Aorta (tissue), 5 donors: ENCODE data around the gene MYOD1. TPM values are rescaled to one million over a fixed set of nuclear protein-coding genes. Genes with fewer than 3 reads are reported as not detected.

Experiments used
- ATAC-seq: fragments of 200-7000 bp; cut with Tn5 transposase; one replicate; pipeline ENCODE4 v1.9.1; 2022; ENCODE audit warnings: moderate library complexity; ENCODE audit not compliant: low FRiP score
- DNase-seq, 2 donors: peaks; one replicate each; pipeline ENCODE4 v3.0.0-alpha.2; 2020
- H3K27ac ChIP-seq, 2 donors: one replicate each; pipeline ENCODE4 v1.5.1; 2013; ENCODE audit warnings: low read length in 2 of 2, mild to moderate bottlenecking in 2 of 2, moderate library complexity in 2 of 2, control low read depth in 1 of 2, inconsistent platforms in 1 of 2, low read depth in 1 of 2
- H3K27me3 ChIP-seq, 2 donors: one replicate each; pipeline ENCODE4 v1.6.1; 2013; ENCODE audit warnings: control low read depth in 1 of 2, low read length in 1 of 2, mild to moderate bottlenecking in 1 of 2, moderate library complexity in 1 of 2; ENCODE audit not compliant: insufficient read depth in 2 of 2, control insufficient read depth in 1 of 2
- H3K36me3 ChIP-seq, 2 donors: one replicate each; pipeline ENCODE4 v1.6.1; 2013; ENCODE audit warnings: control low read depth in 1 of 2, low read length in 1 of 2, mild to moderate bottlenecking in 1 of 2; ENCODE audit not compliant: insufficient read depth in 2 of 2, control insufficient read depth in 1 of 2
- H3K4me1 ChIP-seq, 2 donors: one replicate each; pipeline ENCODE4 v1.6.1; 2013; ENCODE audit warnings: low read length in 2 of 2, control low read depth in 1 of 2, mild to moderate bottlenecking in 1 of 2, moderate library complexity in 1 of 2; ENCODE audit not compliant: insufficient read depth in 2 of 2, control insufficient read depth in 1 of 2
- H3K4me3 ChIP-seq, 2 donors: one replicate each; pipeline ENCODE4 v1.5.1; 2013; ENCODE audit warnings: low read length in 2 of 2, control low read depth in 1 of 2, mild to moderate bottlenecking in 1 of 2
- H3K9me3 ChIP-seq: one replicate; pipeline ENCODE4 v1.6.1; 2013; ENCODE audit warnings: mild to moderate bottlenecking, low read length; ENCODE audit not compliant: control insufficient read depth
- WGBS, 2 donors: extraction: QIAGEN DNeasy Blood & Tissue Kit; methylation state at CpG; one replicate each; pipeline ENCODE4 v1.1.7; 2013; 5-methylcytosine and 5-hydroxymethylcytosine counted together
- intact Hi-C, 2 donors: fragments of 100-400 bp; cut with DNase I; formaldehyde crosslinking; loops; one replicate each; pipeline versions ENCODE4 v1.14.2 to v1.15.0; 2022
- polyA plus RNA-seq, 2 donors: library from polyadenylated mRNA; stranded (reverse); fragments of 200-250 nt; gene quantifications; one replicate each; pipeline ENCODE4 v1.2.3, GENCODE V29; 2013
- total RNA-seq, 2 donors: library from RNA; stranded (reverse); fragmentation: NEBNext Ultra II Directional; extraction: Animal tissue kit (Norgen Biotek cat#: 25700); gene quantifications; one replicate each; pipeline ENCODE4 v1.2.1, GENCODE V29; 2021
- donor health status: healthy with polysubstance abuse.
- donor health status: Bipolar disorder and iron deficiency.
- donor health status: DM: no; HTN: no; CAD: no.
- donor health status: DM: no; HTN: no; CAD: no.
- donor health status: DM: yes; HTN: yes; CAD: no.

MYOD1 gene
- total and polyA plus RNA-seq, 4 donors, result not detected

GRCh38 chr11:17691550-17691949, 27.8 kb upstream of the MYOD1 start:
- no peak for DNase-seq
- Histone ChIP-seq H3K27me3 (no peaks in the 10 kb centered on the region), H3K9me3 (no peaks in the 10 kb centered on the region), H3K4me1 (no peaks in the 10 kb centered on the region), H3K4me3 (no peak overlapping the region), H3K27ac (no peak overlapping the region), H3K36me3 (no peaks in the 10 kb centered on the region)
- 44 to 65% methylated on average over 2 of the region's 2 CpGs for WGBS, 2 donors
- ATAC-seq, result no peak
- intact Hi-C loops, result no loop called here

- H3K4me3 ChIP-seq, result no peak overlapping the region
- no peaks in the 10 kb centered on the region for H3K27me3 ChIP-seq
- H3K27ac ChIP-seq, result no peak overlapping the region
- DNase-seq, result no peak
- 58 to 65% methylated on average over 10 of the region's 10 CpGs for WGBS, 2 donors
- H3K36me3 ChIP-seq, result no peaks in the 10 kb centered on the region
- no peaks in the 10 kb centered on the region for H3K9me3 ChIP-seq
- no peak for ATAC-seq
- H3K4me1 ChIP-seq, result no peaks in the 10 kb centered on the region
- intact Hi-C loops, result no loop called here
Measured at GRCh38 chr11:17691976-17692375, 27.4 kb upstream of the MYOD1 start.

- Histone ChIP-seq H3K9me3 (no peaks in the 10 kb centered on the region), H3K4me1 (no peaks in the 10 kb centered on the region), H3K36me3 (no peaks in the 10 kb centered on the region), H3K4me3 (no peak overlapping the region), H3K27ac (no peak overlapping the region), H3K27me3 (no peaks in the 10 kb centered on the region)
- DNase-seq, result no peak
- intact Hi-C loops, result no loop called here
- 78 to 79% methylated on average over 7 of the region's 7 CpGs for WGBS, 2 donors
- ATAC-seq, result no peak
Measured at GRCh38 chr11:17692931-17693330, 26.4 kb upstream of the MYOD1 start.

- WGBS, 2 donors, result 53 to 54% methylated on average over 4 of the region's 4 CpGs
Measured at GRCh38 chr11:17693531-17693930, 25.8 kb upstream of the MYOD1 start.

GRCh38 chr11:17694494-17695110, 24.8 kb upstream of the MYOD1 start:
- no peak for ATAC-seq
- no peak overlapping the region for H3K27ac ChIP-seq
- WGBS, 2 donors, result 81 to 86% methylated on average over 10 of the region's 10 CpGs
- no peaks in the 10 kb centered on the region for H3K4me1 ChIP-seq
- no peak for DNase-seq
- H3K4me3 ChIP-seq, result no peak overlapping the region
- H3K9me3 ChIP-seq, result no peaks in the 10 kb centered on the region
- intact Hi-C loops, result loop anchor here in 1 of 2 donors (1.0 kb wide), 1 partner anchor 42 kb away; no protein-coding TSS in a partner anchor
- no peaks in the 10 kb centered on the region for H3K27me3 ChIP-seq
- no peaks in the 10 kb centered on the region for H3K36me3 ChIP-seq

More at GRCh38 chr11:17693531-17693930, 25.8 kb upstream of the MYOD1 start:
- no peaks in the 10 kb centered on the region for H3K9me3 ChIP-seq
- H3K36me3 ChIP-seq, result no peaks in the 10 kb centered on the region
- H3K4me1 ChIP-seq, result no peaks in the 10 kb centered on the region
- H3K27ac ChIP-seq, result no peak overlapping the region
- H3K27me3 ChIP-seq, result no peaks in the 10 kb centered on the region
- DNase-seq (no peak), ATAC-seq (no peak)
- no peak overlapping the region for H3K4me3 ChIP-seq
- intact Hi-C loops, result no loop called here

- Histone ChIP-seq H3K27me3 (no peaks in the 10 kb centered on the region), H3K4me3 (no peak overlapping the region)
- intact Hi-C loops, result no loop called here
Measured at GRCh38 chr11:17695454-17696441, 23.6 kb upstream of the MYOD1 start.

GRCh38 chr11:17696741-17697140, 22.6 kb upstream of the MYOD1 start:
- H3K4me3 ChIP-seq, result no peak overlapping the region
- WGBS, 2 donors, result 83 to 84% methylated on average over 5 of the region's 5 CpGs
- no peak for ATAC-seq
- H3K27ac ChIP-seq, result no peak overlapping the region
- no peaks in the 10 kb centered on the region for H3K4me1 ChIP-seq
- H3K27me3 ChIP-seq, result no peaks in the 10 kb centered on the region
- DNase-seq, result no peak
- H3K9me3 ChIP-seq, result no peaks in the 10 kb centered on the region
- no peaks in the 10 kb centered on the region for H3K36me3 ChIP-seq
- intact Hi-C loops, result no loop called here

More at GRCh38 chr11:17695454-17696441, 23.6 kb upstream of the MYOD1 start:
- ATAC-seq (no peak), DNase-seq (no peak)
- no peaks in the 10 kb centered on the region for H3K9me3 ChIP-seq
- 7 to 8% methylated on average over 39 to 68 of the region's 68 CpGs for WGBS, 2 donors
- H3K36me3 ChIP-seq, result no peaks in the 10 kb centered on the region
- no peaks in the 10 kb centered on the region for H3K4me1 ChIP-seq
- H3K27ac ChIP-seq, result no peak overlapping the region

GRCh38 chr11:17697175-17697949, 22.0 kb upstream of the MYOD1 start:
- no peak overlapping the region for H3K4me3 ChIP-seq
- no peaks in the 10 kb centered on the region for H3K27me3 ChIP-seq
- no peak overlapping the region for H3K27ac ChIP-seq
- no peak for ATAC-seq
- H3K9me3 ChIP-seq, result no peaks in the 10 kb centered on the region
- WGBS, 2 donors, result 65 to 70% methylated on average over 6 of the region's 6 CpGs
- no peaks in the 10 kb centered on the region for H3K36me3 ChIP-seq
- intact Hi-C loops, result no loop called here
- no peak for DNase-seq
- no peaks in the 10 kb centered on the region for H3K4me1 ChIP-seq
